NCI-H128 (cell line): Measurements from ENCODE around the gene CPNE8.

ENCODE experiments used
- DNase-seq: peaks from one replicate; lab custom pipeline; 2025; ENCODE audit not compliant: unreplicated experiment; lab: John Stamatoyannopoulos, UW

CPNE8 gene

DNA sequence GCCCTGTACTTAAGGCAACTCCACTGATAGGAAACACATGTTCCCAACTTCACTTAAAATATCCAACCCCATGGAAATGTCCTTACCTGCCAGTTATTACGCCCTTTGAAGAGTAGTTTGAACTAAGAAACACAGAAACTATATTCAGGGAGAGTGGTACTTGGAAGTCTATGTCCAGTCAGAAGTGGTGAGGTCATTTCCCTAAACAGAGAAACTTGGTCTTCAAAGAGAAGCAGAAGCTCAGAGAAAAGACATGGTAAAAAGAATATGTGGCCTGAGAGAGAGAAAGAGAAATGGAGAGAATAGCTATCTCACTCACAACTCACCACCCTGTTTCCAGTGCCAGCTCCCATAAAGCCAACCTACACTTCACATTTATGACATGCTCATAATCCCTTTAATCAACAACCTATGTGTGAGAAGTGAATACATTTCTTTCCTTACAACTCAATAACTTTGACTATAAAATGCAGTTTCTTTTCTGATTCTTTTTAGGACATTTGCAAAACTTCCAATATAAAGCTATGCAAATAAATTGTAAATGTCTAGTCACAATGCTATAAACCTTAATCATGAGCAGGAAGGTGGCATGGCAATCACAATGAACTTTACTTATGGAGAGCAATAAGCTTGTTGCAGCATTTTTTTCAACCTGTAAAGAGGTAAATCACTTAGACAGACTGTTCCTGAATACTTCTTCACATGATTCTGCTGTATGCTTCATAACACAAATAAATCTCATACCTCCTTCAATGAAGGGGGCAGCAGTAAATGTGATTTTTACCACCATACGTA is 67.1 kb downstream of the CPNE8 start:
- DNase-seq = no peak

DNA sequence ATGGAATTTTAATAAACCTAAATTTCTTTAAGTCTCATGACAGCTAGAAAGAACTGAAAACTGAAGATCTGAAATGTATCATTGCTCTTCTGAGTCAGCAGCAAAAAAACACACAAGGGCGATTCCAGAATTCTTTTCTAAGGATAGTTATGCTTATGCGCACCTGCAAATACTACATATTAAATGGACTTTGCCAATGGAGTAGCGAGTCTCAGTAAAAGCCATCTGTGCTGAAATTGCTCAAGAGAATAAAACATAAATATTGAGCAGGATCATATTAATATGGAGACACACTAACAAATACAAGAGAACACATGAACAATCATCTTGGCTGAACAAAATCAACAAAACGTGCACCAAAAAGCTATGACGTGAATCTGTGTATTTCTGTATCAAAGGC is 73.7 kb downstream of the CPNE8 start:
- no peak for DNase-seq

DNA sequence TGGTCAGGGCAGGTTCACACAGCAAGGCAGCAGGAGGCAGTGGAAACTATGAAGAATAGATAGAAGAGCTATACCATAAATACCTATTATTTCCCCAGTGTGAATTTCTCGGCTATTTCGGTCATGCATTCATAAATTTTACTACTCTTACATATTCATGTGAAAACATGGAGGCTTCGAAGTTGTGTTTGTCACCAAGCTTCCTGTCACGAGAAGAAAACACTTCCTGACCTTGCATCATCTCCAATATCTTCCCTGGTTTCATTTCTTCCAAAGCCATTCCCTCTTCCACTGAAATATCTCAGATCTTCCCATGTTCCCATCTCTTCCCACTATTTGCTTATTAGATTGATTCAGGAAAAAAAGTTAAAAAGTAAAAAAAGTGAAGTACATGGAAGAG is 80.4 kb downstream of the CPNE8 start:
- DNase-seq = no peak

DNA sequence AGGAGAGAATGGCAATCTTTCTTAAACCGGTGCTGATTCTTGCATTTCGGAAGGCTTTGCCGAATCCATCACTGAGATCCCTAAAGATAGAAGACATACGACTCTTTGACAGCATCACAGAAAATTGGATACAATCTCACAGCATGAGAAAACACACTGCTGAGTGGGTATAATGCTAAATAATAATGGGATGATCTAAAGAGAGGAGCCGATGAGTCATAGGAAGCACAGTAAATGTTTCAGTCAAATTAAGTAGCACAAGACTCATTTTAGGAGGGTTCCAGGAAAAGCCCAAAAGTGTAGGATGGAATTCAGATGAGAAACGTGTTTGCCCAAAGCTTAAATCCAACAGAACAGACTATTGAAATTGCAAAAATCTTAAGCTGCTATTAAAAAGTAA is 81.7 kb downstream of the CPNE8 start:
- no peak for DNase-seq

DNA sequence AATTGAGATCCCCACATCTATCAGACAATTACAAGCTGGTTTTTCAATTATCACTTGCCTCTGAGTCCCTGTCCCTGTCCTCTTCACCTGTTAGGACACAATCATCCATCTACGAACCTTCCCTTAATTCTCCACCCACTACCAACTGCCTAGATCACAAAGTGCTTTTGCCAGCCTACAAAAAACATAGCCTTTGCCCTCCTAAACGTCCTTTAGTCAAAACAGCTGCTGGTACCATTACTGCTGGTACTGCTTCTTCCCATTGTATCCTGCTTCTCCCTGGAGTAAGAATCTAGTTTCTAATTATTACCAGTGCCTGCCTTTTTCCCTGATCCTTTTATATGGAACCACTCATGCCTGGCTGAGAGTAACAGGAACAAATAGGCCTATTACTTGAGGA is 82.1 kb downstream of the CPNE8 start:
- DNase-seq = no peak

DNA sequence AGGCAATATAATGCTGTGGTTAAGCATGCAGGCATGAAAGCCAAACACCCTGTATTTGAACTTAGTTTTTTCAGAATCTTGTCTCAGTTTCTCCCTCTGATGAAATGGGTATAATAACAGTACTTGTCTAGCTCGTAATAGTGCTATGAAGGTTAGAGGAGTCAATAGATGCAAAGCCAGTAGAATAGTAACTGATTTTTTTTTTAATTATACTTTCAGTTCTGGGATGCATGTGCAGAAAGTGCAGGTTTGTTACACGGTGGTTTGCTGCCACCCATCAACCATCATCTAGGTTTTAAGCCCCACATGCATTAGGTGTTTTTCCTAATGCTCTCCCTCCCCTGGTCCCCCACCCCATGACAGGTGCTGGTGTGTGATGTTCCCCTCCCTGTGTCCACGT is 87.4 kb downstream of the CPNE8 start:
- no peak for DNase-seq

DNA sequence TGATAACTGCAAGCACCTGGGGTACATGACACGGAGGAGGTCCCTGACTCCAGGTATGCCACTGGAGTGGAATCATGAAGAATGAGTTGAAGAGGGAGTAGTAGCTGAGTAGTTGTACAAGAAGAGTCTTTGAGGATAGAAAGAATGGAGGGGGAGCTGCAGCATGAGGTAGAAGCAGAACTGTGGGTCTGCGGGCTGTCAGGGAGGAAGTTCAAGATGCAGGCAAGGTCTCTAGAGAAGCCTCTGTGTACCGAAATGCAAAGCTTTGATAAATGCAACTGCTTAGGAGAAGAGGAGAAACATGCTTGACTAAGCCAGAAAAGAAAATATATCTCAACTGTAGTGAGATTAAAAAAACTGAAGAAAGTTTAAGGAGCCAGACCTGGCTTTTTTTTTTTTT is 91.5 kb downstream of the CPNE8 start:
- DNase-seq = no peak

DNA sequence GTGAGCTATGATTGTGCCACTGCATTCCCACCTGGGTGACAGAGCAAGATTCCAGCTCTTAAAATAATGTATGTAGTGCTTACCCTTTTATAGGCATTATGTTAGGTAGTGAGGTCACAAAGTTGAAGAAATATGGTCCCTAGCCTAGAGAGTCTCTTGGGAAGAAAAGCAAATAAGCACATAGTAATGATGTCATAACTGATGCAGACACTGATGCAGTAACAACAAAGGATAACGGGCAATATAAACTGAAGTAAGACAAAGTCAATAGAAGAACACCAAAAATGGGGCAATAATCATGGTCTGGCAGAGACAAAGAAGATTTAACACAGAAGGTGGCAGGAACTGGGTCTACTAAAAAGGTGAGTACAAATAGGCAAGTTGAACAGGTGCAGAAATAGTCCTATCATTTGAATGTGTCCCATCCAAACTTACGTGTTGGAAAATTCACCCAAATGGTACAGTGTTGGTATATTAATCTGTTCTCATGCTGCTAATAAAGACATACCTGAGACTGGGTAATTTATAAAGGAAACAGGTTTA is 93.5 kb downstream of the CPNE8 start:
- DNase-seq = no peak

DNA sequence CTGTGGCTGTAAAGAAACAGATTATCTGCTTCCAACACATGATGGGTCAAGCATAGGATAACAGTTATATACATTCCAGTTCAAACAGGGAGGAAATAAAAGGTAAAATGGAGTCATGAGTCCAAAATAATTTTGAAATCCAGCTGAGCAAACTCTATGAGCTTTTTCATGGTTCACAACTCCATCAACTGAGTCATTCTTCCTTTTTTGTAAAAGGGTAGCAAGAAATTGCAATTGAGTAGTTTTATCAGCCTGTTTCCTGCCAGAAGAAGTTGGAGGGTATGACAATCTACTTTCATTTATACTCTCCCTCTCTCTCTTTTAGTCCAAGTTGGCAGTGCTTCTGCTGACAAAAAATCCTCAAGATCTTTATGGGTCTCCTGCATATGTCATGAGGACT is 95.6 kb downstream of the CPNE8 start:
- no peak for DNase-seq

DNA sequence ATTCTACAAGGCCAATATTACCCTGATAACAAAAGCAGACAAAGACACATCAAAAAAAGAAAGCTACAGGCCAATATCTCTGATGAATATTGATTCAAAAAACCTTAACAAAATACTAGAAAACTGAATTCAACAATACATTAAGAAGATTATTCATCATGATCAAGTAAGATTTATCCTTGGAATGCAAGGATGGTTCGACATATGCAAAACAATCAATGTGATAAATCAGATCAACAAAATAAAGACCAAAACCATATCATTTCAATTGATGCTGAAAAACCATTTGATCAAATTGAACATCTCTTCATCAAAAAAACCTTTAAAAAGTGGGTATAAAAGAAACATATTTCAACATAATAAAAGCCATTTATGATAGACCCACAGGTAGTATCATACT is 117.3 kb downstream of the CPNE8 start:
- DNase-seq = no peak

DNA sequence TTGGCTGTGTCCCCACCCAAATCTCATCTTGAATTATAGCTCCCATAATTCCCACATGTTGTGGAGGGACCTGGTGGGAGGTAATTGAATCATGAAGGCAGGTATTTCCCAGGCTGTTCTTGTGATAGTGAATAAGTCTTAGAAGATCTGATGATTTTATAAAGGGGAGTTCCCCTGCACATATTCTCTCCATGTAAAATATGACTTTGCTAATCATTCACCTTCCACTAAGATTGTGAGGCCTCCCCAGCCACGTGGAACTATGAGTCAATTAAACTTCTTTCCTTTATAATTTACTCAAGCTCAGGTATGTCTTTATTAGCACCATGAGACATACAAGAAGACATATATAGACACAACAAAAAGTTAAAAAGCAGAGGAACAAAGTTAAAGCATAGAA is 120.0 kb downstream of the CPNE8 start:
- DNase-seq = no peak

DNA sequence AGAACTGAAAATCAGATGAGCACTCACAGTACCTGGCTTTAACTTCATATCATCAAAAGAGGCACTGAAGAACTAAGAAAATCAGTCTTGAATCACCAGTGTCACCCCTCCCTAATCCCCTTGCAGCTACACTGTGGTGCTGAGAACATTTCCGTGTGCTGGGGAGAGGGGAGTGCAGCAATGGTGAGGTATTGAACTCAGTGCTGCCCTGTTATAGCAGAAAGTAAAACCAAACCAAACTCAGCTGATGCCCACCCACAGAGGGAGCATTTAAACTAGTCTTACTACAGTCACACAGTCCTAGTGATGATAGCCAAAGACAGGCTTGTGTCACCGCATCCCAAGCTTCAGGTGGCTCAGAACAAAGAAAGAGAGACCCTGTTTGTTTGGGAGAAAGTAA is 122.1 kb downstream of the CPNE8 start:
- no peak for DNase-seq

DNA sequence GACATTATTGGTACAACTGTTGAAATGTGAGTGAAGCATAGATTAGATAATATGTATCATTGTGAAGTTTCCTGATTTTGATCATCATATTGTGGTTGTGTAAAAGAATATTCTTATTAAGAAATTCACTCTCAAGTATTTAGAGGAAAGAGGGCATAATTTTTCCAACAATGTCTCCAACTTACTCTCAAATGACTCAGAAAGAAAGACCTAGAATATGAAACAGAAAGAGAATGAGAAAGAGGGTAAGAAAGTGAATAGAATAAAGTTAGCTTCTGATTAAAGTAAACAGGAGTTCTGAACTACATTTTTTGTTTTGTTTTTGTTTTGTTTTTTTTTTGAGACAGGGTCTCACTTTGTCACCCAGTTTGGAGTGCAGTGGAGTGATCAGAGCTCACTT is 123.0 kb downstream of the CPNE8 start:
- DNase-seq = no peak

DNA sequence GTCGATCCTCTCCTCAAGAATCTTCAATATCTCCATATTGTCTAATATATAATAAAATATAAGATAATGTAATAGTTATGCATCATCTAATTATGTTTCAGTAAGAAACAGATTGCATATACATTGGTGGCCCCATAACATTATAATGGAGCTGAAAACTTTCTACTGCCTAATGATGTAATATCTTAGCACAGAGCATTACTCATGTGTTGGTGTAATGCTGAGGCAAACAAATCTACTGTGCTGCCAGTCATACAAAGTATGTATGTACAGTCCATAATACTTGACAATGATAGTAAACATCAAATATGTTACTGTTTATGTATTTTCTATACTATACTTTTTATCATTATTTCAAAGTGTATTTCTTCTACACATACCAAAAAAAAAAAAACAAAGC is 128.7 kb downstream of the CPNE8 start:
- DNase-seq = no peak

DNA sequence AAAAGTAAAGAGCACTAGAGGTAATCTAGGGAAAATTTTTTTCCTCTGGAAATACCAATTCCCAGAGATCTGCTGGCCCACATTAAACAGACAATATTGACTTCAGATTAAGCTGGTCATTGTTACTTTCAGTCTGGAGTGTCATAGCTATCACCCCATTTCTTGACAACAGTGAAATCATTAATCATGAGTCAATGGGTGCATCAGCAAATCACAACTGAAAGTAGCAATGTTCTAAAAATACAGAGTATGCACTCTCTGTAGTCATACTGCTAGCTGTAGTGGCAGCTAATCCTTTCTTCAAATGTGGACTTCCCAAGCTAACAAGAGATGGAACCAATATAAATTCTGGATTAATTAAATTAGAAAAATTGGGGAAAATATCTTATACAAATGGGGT is 129.9 kb downstream of the CPNE8 start:
- no peak for DNase-seq

DNA sequence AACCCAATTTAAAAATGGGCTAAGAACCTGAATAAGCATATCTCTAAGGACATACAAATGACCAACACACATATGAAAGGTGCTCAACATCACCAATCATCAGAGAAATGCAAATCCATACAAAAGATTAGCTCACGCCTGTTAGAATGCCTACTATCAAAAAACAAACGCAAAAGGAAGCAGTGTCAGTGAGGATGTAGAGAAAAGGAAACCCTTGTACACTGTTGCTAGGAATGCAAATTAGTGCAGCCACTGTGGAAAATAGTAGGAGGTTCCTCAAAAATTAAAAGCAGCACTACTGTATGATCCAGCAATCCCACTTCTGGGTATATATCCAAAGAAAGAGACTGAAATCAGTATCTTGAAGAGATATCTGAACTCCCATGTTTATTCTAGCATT is 133.0 kb downstream of the CPNE8 start:
- DNase-seq = no peak

DNA sequence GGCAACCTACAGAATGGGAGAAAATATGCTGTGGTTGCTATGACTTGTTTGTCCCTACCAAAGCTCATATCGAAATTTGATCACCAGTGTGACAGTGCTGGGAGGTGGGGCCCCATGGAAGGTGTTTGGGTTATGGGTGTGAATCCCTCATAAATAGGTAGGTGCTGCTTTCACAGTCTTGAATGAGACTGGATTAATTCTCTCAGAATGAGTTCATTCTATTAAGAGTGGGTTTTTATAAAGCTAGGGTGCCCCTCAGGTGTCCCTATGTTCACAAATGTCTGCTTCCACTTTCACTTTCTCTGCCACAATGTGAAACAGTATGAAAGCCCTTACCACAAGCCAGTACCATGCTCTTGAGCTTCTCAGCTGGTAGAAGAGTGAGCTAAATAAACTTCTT is 133.5 kb downstream of the CPNE8 start:
- DNase-seq = no peak

DNA sequence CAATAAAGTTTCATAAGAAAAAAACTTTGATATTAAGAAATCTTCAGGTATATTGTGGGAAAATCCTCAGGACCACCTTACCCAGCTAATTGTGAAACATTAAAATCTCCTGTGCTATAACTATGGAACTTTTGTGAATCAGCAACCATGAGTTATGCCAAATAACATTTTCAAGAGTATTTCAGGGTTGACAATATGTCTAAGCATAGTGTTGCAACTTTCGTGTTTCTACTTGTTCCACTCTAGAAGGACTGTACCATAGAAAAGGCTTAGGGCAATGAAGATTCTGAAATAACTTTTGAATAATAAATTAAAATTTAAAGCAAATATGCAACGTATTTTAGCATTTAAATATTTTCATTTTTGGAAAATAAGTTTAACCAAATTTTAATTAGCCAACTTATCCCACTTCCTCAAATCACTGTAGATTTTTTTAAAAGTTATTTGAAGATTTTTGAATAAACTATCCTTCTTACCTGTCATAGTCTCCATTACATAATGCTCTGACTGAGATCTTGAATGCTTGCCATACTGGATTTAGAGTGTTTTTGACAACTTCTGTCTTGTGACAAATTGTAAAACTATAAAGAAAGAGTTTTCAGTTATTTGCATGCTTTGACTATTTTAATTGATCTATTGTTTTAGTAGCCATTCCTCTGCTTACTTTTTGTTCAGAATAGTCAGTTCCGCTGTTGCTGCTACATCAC is 143.6 kb downstream of the CPNE8 start:
- DNase-seq = no peak

DNA sequence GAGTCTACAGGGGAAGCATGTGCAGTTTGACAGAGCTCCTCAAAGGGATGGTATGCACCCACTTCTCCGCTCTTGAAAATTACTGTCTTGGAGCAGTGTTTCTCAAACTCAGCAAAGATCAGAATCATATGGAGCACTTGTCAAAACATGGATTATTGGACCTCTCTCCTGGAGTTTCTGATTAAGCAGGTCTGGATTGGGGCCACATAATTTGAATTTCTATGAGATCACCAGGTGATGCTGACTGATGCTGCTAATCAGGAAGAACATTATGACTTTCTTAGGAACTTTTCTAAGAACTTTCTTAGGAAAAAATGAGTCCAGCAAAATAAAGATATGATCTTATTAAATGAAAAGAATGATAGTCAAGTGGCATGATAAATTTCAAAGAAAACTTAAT is 144.3 kb downstream of the CPNE8 start:
- no peak for DNase-seq

DNA sequence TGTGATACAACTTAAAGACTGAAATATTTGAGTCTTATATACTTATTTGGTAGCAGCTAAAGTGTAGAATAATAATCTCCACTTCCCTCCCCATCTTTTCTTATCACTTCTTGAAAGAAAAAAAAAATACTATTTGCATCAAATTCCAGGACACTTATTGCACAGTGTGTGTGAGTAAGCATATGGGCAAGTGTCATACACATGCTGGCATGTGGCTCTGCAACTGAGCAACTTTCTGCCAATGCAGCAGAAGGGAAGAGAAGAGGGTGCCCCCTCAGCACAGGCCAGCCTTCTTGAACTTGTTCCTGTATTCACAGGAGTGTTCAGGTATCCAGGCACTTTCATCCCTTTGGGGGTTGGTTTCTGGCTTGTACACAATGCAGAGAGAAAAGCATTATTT is 145.8 kb downstream of the CPNE8 start:
- no peak for DNase-seq

DNA sequence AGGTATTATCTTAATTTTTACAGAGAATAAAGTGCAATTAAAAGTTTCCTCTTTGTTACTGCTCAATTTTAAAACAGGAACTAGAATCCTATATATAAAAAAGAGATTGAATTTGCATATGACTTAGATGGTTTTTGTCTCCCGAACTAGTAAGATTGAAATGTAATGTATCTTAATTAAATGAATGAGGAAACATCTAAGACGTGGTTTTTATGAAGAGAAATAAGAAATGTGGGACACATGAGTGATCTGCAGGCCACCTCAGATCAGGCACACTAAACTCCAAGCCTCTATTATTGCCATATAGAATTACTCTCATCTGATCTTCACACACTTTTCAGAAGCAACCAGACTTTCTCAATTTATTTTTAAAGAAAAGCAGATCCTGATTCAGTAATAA is 158.6 kb downstream of the CPNE8 start:
- DNase-seq = no peak

DNA sequence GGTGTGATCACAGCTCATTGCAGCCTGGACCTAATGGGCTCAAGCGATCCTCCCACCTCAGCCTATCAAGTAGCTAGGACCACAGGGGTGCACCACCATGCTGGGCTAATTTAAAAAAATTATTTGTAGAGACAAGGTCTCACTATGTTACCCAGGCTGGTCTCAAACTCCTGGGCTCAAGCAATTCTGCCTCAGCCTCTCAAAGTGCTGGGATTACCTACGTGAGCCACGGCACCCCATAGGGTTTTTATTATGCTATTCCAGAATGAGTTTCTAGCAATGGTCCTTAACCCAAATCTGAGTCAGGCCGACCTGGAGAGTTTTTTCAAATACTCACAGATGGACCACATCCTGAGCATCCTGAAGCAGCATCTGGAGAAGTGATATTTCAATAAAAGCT is 159.8 kb downstream of the CPNE8 start:
- no peak for DNase-seq

DNA sequence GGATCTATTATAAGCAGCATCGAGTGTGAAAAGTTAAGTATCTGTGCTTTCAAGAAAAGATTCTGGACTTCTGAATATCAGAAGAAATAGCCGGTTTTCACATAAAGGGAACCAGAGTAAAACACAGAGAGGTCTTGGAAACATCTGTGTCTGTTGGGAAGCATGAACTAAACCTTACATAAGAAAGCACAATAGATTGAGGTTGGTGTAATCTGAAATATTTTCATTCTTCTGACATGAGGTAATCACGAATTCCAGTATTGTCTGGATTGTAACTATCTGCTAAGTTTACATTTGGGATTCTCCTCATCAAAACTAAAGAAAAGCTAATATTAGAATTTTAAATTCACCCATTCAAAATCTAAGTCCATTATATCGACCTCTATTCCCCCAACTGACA is 161.3 kb downstream of the CPNE8 start:
- no peak for DNase-seq
